GM12878 (cell line): ENCODE results near the gene CP. TPM values are rescaled to one million over a fixed set of nuclear protein-coding genes. Genes with fewer than 3 reads are reported as not detected.

Source experiments
- ATAC-seq: fragments of 200-7000 bp; cut with Tn5 transposase; 3 replicates; pipeline ENCODE4 v1.9.1; 2020; ENCODE audit warnings: mild to moderate bottlenecking, moderate library complexity
- BruUV-seq: library from RNA; stranded (reverse); fragments of 400-500 nt; replicated peaks from 2 replicates; lab custom pipeline; 2021; lab: Mats Ljungman, UMichigan
- CTCF ChIA-PET: fragments of 300-600 bp; sonication (Branson Sonifier 250); formaldehyde crosslinking; extraction: SDS; loops from one replicate; lab custom pipeline; 2021; ENCODE audit warnings: inconsistent platforms; lab: Yijun Ruan, JAX
- POLR2A ChIA-PET: fragments of 350-600 bp; formaldehyde crosslinking; extraction: SDS; loops from one replicate; lab custom pipeline; 2021; ENCODE audit warnings: inconsistent platforms; lab: Charles Lee
- RAD21 ChIA-PET: fragments of 300-600 bp; sonication (Branson Sonifier 250); formaldehyde crosslinking; loops from one replicate; lab custom pipeline; 2023; ENCODE audit warnings: antibody characterized with exemption; ENCODE audit not compliant: unreplicated experiment; lab: Charles Lee
- SMC1A ChIA-PET: fragments of 300-600 bp; sonication (Branson Sonifier 250); formaldehyde crosslinking; loops from one replicate; lab custom pipeline; 2023; ENCODE audit not compliant: unreplicated experiment, uncharacterized antibody; lab: Charles Lee
- DNase-seq: peaks from one replicate; pipeline ENCODE4 v3.0.0-alpha.2; 2011; ENCODE audit warnings: low read depth, low spot score
- FAIRE-seq: peaks from 3 replicates; lab custom pipeline; 2011; peaks lifted over from hg19 to GRCh38; lab: Jason Lieb, UNC
- H2AFZ ChIP-seq: 2 replicates; pipeline ENCODE4 v1.6.0; 2011; ENCODE audit warnings: low read depth, low read length, control low read depth; ENCODE audit not compliant: control insufficient read depth
- H3K27ac ChIP-seq: 2 replicates; pipeline ENCODE4 v1.5.1; 2011; ENCODE audit warnings: control low read depth; ENCODE audit not compliant: control insufficient read depth, insufficient read depth
- H3K27me3 ChIP-seq, 2 experiments: replicated peaks in 1 of 2; 2 replicates each; pipeline versions ENCODE4 v1.6.0 to v1.6.1; 2011; ENCODE audit warnings: low read length in 1 of 2; ENCODE audit not compliant: control insufficient read depth in 2 of 2, insufficient read depth in 2 of 2
- H3K36me3 ChIP-seq, 2 experiments: 2 replicates each; pipeline ENCODE4 v1.5.1; 2011; ENCODE audit warnings: low read length in 1 of 2; ENCODE audit not compliant: control insufficient read depth in 2 of 2, insufficient read depth in 2 of 2
- H3K4me1 ChIP-seq: 2 replicates; pipeline ENCODE4 v1.6.1; 2011; ENCODE audit warnings: mild to moderate bottlenecking, low read length, moderate library complexity, mixed read lengths; ENCODE audit not compliant: control insufficient read depth, insufficient read depth
- H3K4me2 ChIP-seq: 2 replicates; pipeline ENCODE4 v1.6.0; 2011; ENCODE audit warnings: control low read depth; ENCODE audit not compliant: control insufficient read depth, insufficient read depth
- H3K4me3 ChIP-seq: fragments of 200-600 bp; sonication (generic); 2 replicates; pipeline ENCODE4 v1.5.1; 2016
- H3K79me2 ChIP-seq: 2 replicates; pipeline ENCODE4 v1.6.0; 2011; ENCODE audit warnings: low read length; ENCODE audit not compliant: control insufficient read depth, insufficient read depth
- H3K9ac ChIP-seq: 2 replicates; pipeline ENCODE4 v1.8.0; 2011; ENCODE audit warnings: low read length, control low read depth, mixed read lengths; ENCODE audit not compliant: control insufficient read depth, insufficient read depth
- H3K9me3 ChIP-seq: replicated peaks from 3 replicates; pipeline ENCODE4 v1.5.1; 2011; ENCODE audit warnings: mild to moderate bottlenecking, low read length; ENCODE audit not compliant: control insufficient read depth, insufficient read depth
- H4K20me1 ChIP-seq: 2 replicates; pipeline ENCODE4 v1.6.0; 2011; ENCODE audit not compliant: control insufficient read depth, insufficient read depth
- BCL3 ChIP-seq: IDR thresholded peaks from 2 replicates; pipeline ENCODE4 v1.6.1; 2011; ENCODE audit warnings: borderline replicate concordance, low read depth, mild to moderate bottlenecking, moderate library complexity, low read length; ENCODE audit not compliant: insufficient read depth, poor library complexity, severe bottlenecking
- CBFB ChIP-seq: IDR thresholded peaks from 2 replicates; pipeline ENCODE4 v1.6.1; 2016; ENCODE audit warnings: antibody characterized with exemption, low read depth
- CBX5 ChIP-seq: sonication (generic); IDR thresholded peaks from 2 replicates; pipeline ENCODE4 v1.6.1; 2016; ENCODE audit warnings: low read depth, moderate library complexity, mild to moderate bottlenecking, inconsistent platforms
- CHD2 ChIP-seq: IDR thresholded peaks from 2 replicates; pipeline ENCODE4 v1.6.1; 2011; ENCODE audit warnings: low read depth, low read length, improper control_type of control experiment, borderline replicate concordance
- EP300 ChIP-seq, 2 experiments: fragments of 150-350 bp in 1 of 2; IDR thresholded peaks; 2 replicates each; pipeline ENCODE4 v1.6.1; 2011 to 2012; ENCODE audit warnings: low read depth in 2 of 2, low read length in 2 of 2, borderline replicate concordance in 1 of 2, improper control_type of control experiment in 1 of 2, inconsistent platforms in 1 of 2; ENCODE audit not compliant: control insufficient read depth in 1 of 2
- ETV6 ChIP-seq, 2 experiments: fragments of 450-650 bp in 1 of 2; IDR thresholded peaks in 1 of 2; conservative IDR thresholded peaks in 1 of 2; 2 replicates each; pipeline ENCODE4 v1.6.1; 2014; ENCODE audit warnings: antibody characterized with exemption in 1 of 2, borderline replicate concordance in 1 of 2, low read depth in 1 of 2, mild to moderate bottlenecking in 1 of 2, moderate library complexity in 1 of 2
- FOS ChIP-seq: IDR thresholded peaks from 3 replicates; pipeline ENCODE4 v1.6.1; 2011; ENCODE audit warnings: borderline replicate concordance; ENCODE audit not compliant: insufficient read length; ENCODE audit errors: extremely low read depth
- KAT2A ChIP-seq: conservative IDR thresholded peaks from 2 replicates; pipeline ENCODE4 v1.6.1; 2011; ENCODE audit warnings: low read depth, low read length; ENCODE audit not compliant: control insufficient read depth
- MEF2A ChIP-seq: IDR thresholded peaks from 2 replicates; pipeline ENCODE4 v1.6.1; 2011; ENCODE audit warnings: low read depth, mild to moderate bottlenecking, low read length, moderate library complexity; ENCODE audit not compliant: insufficient read depth
- MEF2B ChIP-seq: fragments of 450-650 bp; IDR thresholded peaks from 2 replicates; pipeline ENCODE4 v1.6.1; 2018; ENCODE audit warnings: mild to moderate bottlenecking, moderate library complexity; ENCODE audit not compliant: partially characterized antibody, poor library complexity, severe bottlenecking
- MYB ChIP-seq: fragments of 150-350 bp; IDR thresholded peaks from 2 replicates; pipeline ENCODE4 v1.6.1; 2014; ENCODE audit warnings: mild to moderate bottlenecking, low read depth, low read length, borderline replicate concordance
- NFIC ChIP-seq: IDR thresholded peaks from 2 replicates; pipeline ENCODE4 v1.6.1; 2012; ENCODE audit warnings: low read depth, mild to moderate bottlenecking, inconsistent platforms, low read length, moderate library complexity
- NR2C2 ChIP-seq: IDR thresholded peaks from 2 replicates; pipeline ENCODE4 v1.6.1; 2011; ENCODE audit warnings: borderline replicate concordance, low read depth; ENCODE audit not compliant: control insufficient read depth, insufficient read length
- PML ChIP-seq: IDR thresholded peaks from 2 replicates; pipeline ENCODE4 v1.6.1; 2012; ENCODE audit warnings: low read length, inconsistent platforms
- RAD51 ChIP-seq: fragments of 450-650 bp; IDR thresholded peaks from 2 replicates; pipeline ENCODE4 v1.6.1; 2016; ENCODE audit warnings: moderate library complexity, mild to moderate bottlenecking, inconsistent platforms
- SMAD5 ChIP-seq: IDR thresholded peaks from 2 replicates; pipeline ENCODE4 v1.6.1; 2016; ENCODE audit warnings: antibody characterized with exemption, low read depth
- SP1 ChIP-seq: IDR thresholded peaks from one replicate; pipeline ENCODE4 v1.6.1; 2011; ENCODE audit warnings: low read depth, low read length
- ZNF217 ChIP-seq: fragments of 450-650 bp; IDR thresholded peaks from 2 replicates; pipeline ENCODE4 v1.6.1; 2017; ENCODE audit warnings: antibody characterized with exemption, mild to moderate bottlenecking
- ZNF384 ChIP-seq: IDR thresholded peaks from 2 replicates; pipeline ENCODE4 v1.6.1; 2012; ENCODE audit warnings: low read depth, mild to moderate bottlenecking, low read length, improper control_type of control experiment, borderline replicate concordance
- WGBS: methylation state at CpG from one replicate; pipeline ENCODE4 v1.1.6; 2016; ENCODE audit warnings: low lambda C conversion rate; ENCODE audit not compliant: insufficient replicate concordance, insufficient coverage; ENCODE audit errors: missing lambda C conversion rate; 5-methylcytosine and 5-hydroxymethylcytosine counted together
- in situ Hi-C: fragments of 300-500 bp; cut with MboI; formaldehyde crosslinking; loops from 9 replicates; pipeline ENCODE4 v1.14.3; 2018; ENCODE audit warnings: mixed read lengths
- intact Hi-C: fragments of 100-400 bp; cut with micrococcal nuclease; formaldehyde crosslinking; loops from one replicate; pipeline ENCODE4 v1.14.2; 2022; ENCODE audit not compliant: unreplicated experiment
- polyA plus RNA-seq, 11 experiments: library from polyadenylated mRNA; depleted of rRNA in 4 of 11; unstranded in 6 of 11; stranded (reverse) in 5 of 11; fragments of >200 nt; fragmentation: Nextera tagmentation in 4 of 11; fragmentation: Illumina TruSeq in 1 of 11; extraction: Ambion mirVana in 4 of 11; extraction: Trizol in 1 of 11; gene quantifications; 1 replicate in 1 of 11; 2 replicates in 10 of 11; pipeline versions ENCODE4 v1.2.1 to v1.2.3, GENCODE V29; 2011 to 2016; ENCODE audit warnings: inconsistent platforms in 2 of 11, missing spikeins in 2 of 11, low read depth in 1 of 11
- total RNA-seq, 4 experiments: library from RNA; depleted of rRNA in 3 of 4; stranded (reverse); fragments of >200 nt in 3 of 4; fragmentation: Illumina TruSeq in 1 of 4; extraction: Trizol in 1 of 4; gene quantifications; 2 replicates each; pipeline versions ENCODE4 v1.2.1 to v1.2.3, GENCODE V29; 2013 to 2021
- TF ChIP-seq, protein P1 (sequence below): IDR thresholded peaks from 2 replicates; pipeline ENCODE4 v1.6.1; 2011; ENCODE audit warnings: mild to moderate bottlenecking, low read depth, low read length, moderate library complexity; ENCODE audit not compliant: insufficient replicate concordance

CP gene
- total and polyA plus RNA-seq, 10 of the 15 experiments (the other 5 are each of a cell fraction or from before 2014, with no cell fraction given) = 0.14 to 1.2 (median 0.30) TPM; not detected in 6

GRCh38 chr3:149263856-149264255 lies 42.2 kb upstream of the CP start (continued):
- TF ChIP-seq ETV6 (conservative IDR thresholded peaks at IDR 0.05 in 1 of 2, IDR thresholded peaks at IDR 0.05 in 1 of 2; ENCODE audit: borderline replicate concordance in 1 of 2, low read depth in 1 of 2) (no peak), MEF2B (no peak), EP300 (IDR thresholded peaks at IDR 0.05; ENCODE audit: borderline replicate concordance in 1 of 2, control insufficient read depth in 1 of 2, low read depth in 2 of 2, low read length in 2 of 2) (no peak), KAT2A (no peak)

GRCh38 chr3:149258714-149259113 lies 37.1 kb upstream of the CP start:
- SMC1A ChIA-PET = interaction anchor here (1.2 kb wide), 1 partner anchor 10 kb away, joined by 3 read pairs; no protein-coding TSS in a partner anchor
- 73% methylated on average over 4 of the region's 4 CpGs for WGBS
- POLR2A ChIA-PET = no interaction called here
- TF ChIP-seq, protein P1, sequence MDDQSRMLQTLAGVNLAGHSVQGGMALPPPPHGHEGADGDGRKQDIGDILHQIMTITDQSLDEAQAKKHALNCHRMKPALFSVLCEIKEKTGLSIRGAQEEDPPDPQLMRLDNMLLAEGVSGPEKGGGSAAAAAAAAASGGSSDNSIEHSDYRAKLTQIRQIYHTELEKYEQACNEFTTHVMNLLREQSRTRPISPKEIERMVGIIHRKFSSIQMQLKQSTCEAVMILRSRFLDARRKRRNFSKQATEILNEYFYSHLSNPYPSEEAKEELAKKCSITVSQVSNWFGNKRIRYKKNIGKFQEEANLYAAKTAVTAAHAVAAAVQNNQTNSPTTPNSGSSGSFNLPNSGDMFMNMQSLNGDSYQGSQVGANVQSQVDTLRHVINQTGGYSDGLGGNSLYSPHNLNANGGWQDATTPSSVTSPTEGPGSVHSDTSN = no peak
- no peak for TF ChIP-seq CHD2
- no peak for TF ChIP-seq SMAD5
- TF ChIP-seq ZNF217 = no peak
- TF ChIP-seq PML = no peak
- TF ChIP-seq NR2C2 = no peak
- no peak for TF ChIP-seq SP1
- no peak for TF ChIP-seq BCL3
- no peak for TF ChIP-seq MEF2A
- no peak for TF ChIP-seq ZNF384
- TF ChIP-seq MYB = no peak
- no peak for TF ChIP-seq CBX5
- no peak for TF ChIP-seq NFIC
- TF ChIP-seq FOS = no peak
- TF ChIP-seq RAD51 = no peak
- TF ChIP-seq CBFB = no peak

More at GRCh38 chr3:149258714-149259113, 37.1 kb upstream of the CP start:
- no peak for DNase-seq
- no peaks in the 10 kb centered on the region for H3K9me3 ChIP-seq
- H3K27ac ChIP-seq = no peak overlapping the region
- no peaks in the 10 kb centered on the region for H3K79me2 ChIP-seq
- no peak for FAIRE-seq
- H3K4me2 ChIP-seq = no peak overlapping the region
- ChIA-PET RAD21 (no interaction called here), CTCF (interaction anchor here (1.7 kb wide), 1 partner anchor 138 kb away, joined by 14 read pairs; no protein-coding TSS in a partner anchor)
- BruUV-seq = no TSS peak
- intact Hi-C loops = no loop called here
- H3K4me1 ChIP-seq = no peaks in the 10 kb centered on the region
- H3K27me3 ChIP-seq = peaks cover 0 to 1% of the 10 kb centered on the region in 2 experiments; a peak in 1 of 4 replicates
- in situ Hi-C loops = no loop called here
- no peak for ATAC-seq
- H2AFZ ChIP-seq = no peak overlapping the region
- no peaks in the 10 kb centered on the region for H3K36me3 ChIP-seq
- no peaks in the 10 kb centered on the region for H4K20me1 ChIP-seq
- no peak overlapping the region for H3K9ac ChIP-seq
- H3K4me3 ChIP-seq = no peak overlapping the region
